Colonic mucosa (tissue), 4 donors: ENCODE data around the gene ANXA2. TPM values are rescaled to one million over a fixed set of nuclear protein-coding genes. Genes with fewer than 3 reads are reported as not detected.

Experiments
- DNase-seq: peaks from one replicate; pipeline ENCODE4 v3.0.0-alpha.2; 2020
- H3K27ac ChIP-seq: fragments of 200-600 bp; one replicate; pipeline ENCODE4 v1.8.0; 2021
- H3K27me3 ChIP-seq: fragments of 200-600 bp; one replicate; pipeline ENCODE4 v1.8.0; 2021
- H3K36me3 ChIP-seq: fragments of 200-600 bp; one replicate; pipeline ENCODE4 v1.8.0; 2021
- H3K4me1 ChIP-seq: fragments of 200-600 bp; one replicate; pipeline ENCODE4 v1.8.0; 2021; ENCODE audit warnings: mild to moderate bottlenecking
- H3K4me3 ChIP-seq: fragments of 200-600 bp; one replicate; pipeline ENCODE4 v1.8.0; 2021
- H3K9ac ChIP-seq, 2 donors: one replicate each; pipeline ENCODE4 v1.7.0; 2013; ENCODE audit warnings: control low read depth in 2 of 2, low read depth in 2 of 2, low read length in 2 of 2
- H3K9me3 ChIP-seq: fragments of 200-600 bp; one replicate; pipeline ENCODE4 v1.8.0; 2021
- intact Hi-C: fragments of 100-400 bp; cut with DNase I; formaldehyde crosslinking; loops from one replicate; pipeline ENCODE4 v1.14.1; 2022
- total RNA-seq, 2 donors: library from RNA; stranded (reverse); fragmentation: NEBNext Ultra II Directional in 1 of 2; extraction: Animal tissue kit (Norgen Biotek cat#: 25700) in 1 of 2; gene quantifications; one replicate each; pipeline ENCODE4 v1.2.1, GENCODE V29; 2021
- TF ChIP-seq, protein P1 (sequence below): fragments of 200-600 bp; IDR thresholded peaks from one replicate; pipeline ENCODE4 v1.8.0; 2022; ENCODE audit warnings: antibody characterized with exemption, mild to moderate bottlenecking
- donor health status: healthy.
- donor health status: DM: no; HTN: no; CAD: no.
- donor health status: DM: no; HTN: no; CAD: no.

ANXA2 gene
- total RNA-seq, 2 donors from 2014 or later, result 813 to 816 TPM

DNA sequence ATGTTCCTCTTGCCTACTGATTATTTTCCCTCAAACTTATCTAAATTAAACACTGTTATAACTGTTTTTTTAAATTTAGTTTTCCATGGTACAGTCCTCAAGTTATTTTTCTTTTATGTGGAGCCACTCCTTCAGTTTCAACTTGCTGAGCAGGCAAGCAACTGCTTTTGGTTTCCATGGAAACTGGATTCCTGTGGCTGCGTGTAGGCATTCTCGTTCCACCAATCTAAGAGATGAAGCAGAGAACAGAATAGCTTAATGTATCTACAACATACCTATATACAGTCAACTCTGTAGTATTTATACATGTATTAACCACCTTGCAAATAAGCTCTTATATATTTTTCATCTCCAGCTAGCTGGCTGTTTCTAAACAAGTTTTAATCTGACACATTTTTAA lies 25.8 kb upstream of the ANXA2 start:
- Histone ChIP-seq H3K27me3 (no peaks in the 10 kb centered on the region), H3K4me1 (no peaks in the 10 kb centered on the region), H3K4me3 (no peak overlapping the region), H3K9ac (no peak overlapping the region), H3K9me3 (no peaks in the 10 kb centered on the region), H3K27ac (no peak overlapping the region), H3K36me3 (no peaks in the 10 kb centered on the region)
- intact Hi-C loops, result no loop called here
- DNase-seq, result no peak
- TF ChIP-seq, protein P1, sequence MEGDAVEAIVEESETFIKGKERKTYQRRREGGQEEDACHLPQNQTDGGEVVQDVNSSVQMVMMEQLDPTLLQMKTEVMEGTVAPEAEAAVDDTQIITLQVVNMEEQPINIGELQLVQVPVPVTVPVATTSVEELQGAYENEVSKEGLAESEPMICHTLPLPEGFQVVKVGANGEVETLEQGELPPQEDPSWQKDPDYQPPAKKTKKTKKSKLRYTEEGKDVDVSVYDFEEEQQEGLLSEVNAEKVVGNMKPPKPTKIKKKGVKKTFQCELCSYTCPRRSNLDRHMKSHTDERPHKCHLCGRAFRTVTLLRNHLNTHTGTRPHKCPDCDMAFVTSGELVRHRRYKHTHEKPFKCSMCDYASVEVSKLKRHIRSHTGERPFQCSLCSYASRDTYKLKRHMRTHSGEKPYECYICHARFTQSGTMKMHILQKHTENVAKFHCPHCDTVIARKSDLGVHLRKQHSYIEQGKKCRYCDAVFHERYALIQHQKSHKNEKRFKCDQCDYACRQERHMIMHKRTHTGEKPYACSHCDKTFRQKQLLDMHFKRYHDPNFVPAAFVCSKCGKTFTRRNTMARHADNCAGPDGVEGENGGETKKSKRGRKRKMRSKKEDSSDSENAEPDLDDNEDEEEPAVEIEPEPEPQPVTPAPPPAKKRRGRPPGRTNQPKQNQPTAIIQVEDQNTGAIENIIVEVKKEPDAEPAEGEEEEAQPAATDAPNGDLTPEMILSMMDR, result no peak

DNA sequence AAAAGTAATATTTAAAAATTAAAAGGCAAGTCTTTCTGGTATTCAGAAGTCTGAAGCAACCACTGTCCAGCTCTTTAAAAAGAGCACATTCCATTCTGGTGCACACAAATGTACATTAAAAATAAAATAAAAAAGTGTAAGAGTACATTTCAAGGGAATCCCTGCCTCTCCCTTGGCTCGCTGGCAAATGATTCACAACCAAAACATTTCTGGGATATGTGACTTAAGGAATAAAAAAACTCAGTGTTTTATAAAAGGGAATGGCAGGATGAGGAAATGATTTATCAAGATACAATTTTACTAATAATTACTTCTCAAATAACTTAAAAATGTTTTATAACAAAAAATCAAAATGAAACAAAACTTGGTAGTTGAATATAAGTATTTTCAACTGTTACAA lies 23.8 kb upstream of the ANXA2 start:
- intact Hi-C loops, result no loop called here
- no peak overlapping the region for H3K9ac ChIP-seq

GRCh38 chr15:60420203-60420716 lies 22.5 kb upstream of the ANXA2 start:
- Histone ChIP-seq H3K36me3 (no peaks in the 10 kb centered on the region), H3K4me3 (no peak overlapping the region), H3K9ac (no peak overlapping the region), H3K9me3 (no peaks in the 10 kb centered on the region), H3K27me3 (no peaks in the 10 kb centered on the region), H3K4me1 (no peaks in the 10 kb centered on the region), H3K27ac (no peak overlapping the region)
- TF ChIP-seq, protein P1, result no peak
- intact Hi-C loops, result no loop called here
- DNase-seq, result no peak

More for the DNA sequence above, 23.8 kb upstream of the ANXA2 start:
- no peak for DNase-seq
- no peaks in the 10 kb centered on the region for H3K9me3 ChIP-seq
- TF ChIP-seq, protein P1, result no peak
- H3K27me3 ChIP-seq, result no peaks in the 10 kb centered on the region
- no peak overlapping the region for H3K4me3 ChIP-seq
- H3K27ac ChIP-seq, result no peak overlapping the region
- H3K4me1 ChIP-seq, result no peaks in the 10 kb centered on the region
- H3K36me3 ChIP-seq, result no peaks in the 10 kb centered on the region

DNA sequence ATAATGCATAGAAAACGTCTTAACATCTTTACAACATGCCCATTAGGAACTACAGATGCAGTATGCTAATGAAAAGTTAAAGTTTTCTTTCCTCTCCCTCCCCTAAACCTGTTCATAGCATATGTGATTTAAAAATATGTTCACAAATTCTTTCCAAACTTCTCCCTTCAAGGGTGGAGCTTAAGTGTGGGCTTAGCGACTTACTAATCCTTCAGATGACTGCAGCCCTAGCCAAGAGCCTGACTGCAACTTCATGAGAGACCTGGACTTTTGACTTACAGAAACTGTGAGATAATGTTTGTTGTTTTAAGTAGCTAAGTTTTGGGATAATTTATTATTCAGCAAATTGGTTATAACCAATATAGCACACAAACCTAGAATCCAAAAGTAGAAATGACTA lies 22.0 kb upstream of the ANXA2 start:
- DNase-seq, result no peak
- Histone ChIP-seq H3K4me1 (no peaks in the 10 kb centered on the region), H3K27ac (no peak overlapping the region)

DNA sequence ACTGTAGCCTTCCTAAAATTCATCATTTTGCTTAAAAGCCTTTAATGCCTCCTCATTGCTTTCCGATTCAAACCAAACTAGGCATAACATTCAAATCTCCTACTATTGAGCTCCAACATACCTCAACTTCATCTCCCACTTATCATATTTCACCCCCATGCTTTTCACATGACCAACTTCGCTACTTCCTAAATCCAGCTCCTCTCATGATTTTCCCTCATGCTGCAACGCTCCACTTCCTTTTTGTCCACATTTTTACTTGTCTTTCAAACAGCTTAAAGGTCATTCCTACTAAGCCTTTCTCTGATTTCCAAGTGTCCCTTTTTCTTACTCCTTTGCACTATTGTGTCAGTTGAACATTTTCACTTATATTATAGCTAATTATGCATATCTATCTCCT lies 20.3 kb upstream of the ANXA2 start:
- no peak overlapping the region for H3K9ac ChIP-seq
- intact Hi-C loops, result no loop called here
- no peaks in the 10 kb centered on the region for H3K27me3 ChIP-seq
- no peaks in the 10 kb centered on the region for H3K9me3 ChIP-seq
- H3K27ac ChIP-seq, result no peak overlapping the region
- TF ChIP-seq, protein P1, result no peak
- H3K4me3 ChIP-seq, result no peak overlapping the region
- no peaks in the 10 kb centered on the region for H3K4me1 ChIP-seq
- no peaks in the 10 kb centered on the region for H3K36me3 ChIP-seq
- DNase-seq, result no peak

More for the DNA sequence above, 22.0 kb upstream of the ANXA2 start:
- no peak overlapping the region for H3K9ac ChIP-seq
- H3K36me3 ChIP-seq, result no peaks in the 10 kb centered on the region
- intact Hi-C loops, result no loop called here
- TF ChIP-seq, protein P1, result no peak
- H3K9me3 ChIP-seq, result no peaks in the 10 kb centered on the region
- no peak overlapping the region for H3K4me3 ChIP-seq
- H3K27me3 ChIP-seq, result no peaks in the 10 kb centered on the region

- H3K27ac ChIP-seq, result no peak overlapping the region
- H3K9ac ChIP-seq, result no peak overlapping the region
- no peaks in the 10 kb centered on the region for H3K27me3 ChIP-seq
- H3K9me3 ChIP-seq, result no peaks in the 10 kb centered on the region
- TF ChIP-seq, protein P1, result no peak
- H3K36me3 ChIP-seq, result no peaks in the 10 kb centered on the region
- H3K4me3 ChIP-seq, result no peak overlapping the region
- intact Hi-C loops, result no loop called here
- H3K4me1 ChIP-seq, result no peaks in the 10 kb centered on the region
- no peak for DNase-seq
Observed at GRCh38 chr15:60417112-60417511, 19.3 kb upstream of the ANXA2 start.
